GM18873 (cell line): ENCODE results near the gene OR1G1.
"Not testable (repeated sequence)": the region's sequence is repeated elsewhere in the genome, so short reads cannot be mapped to it uniquely, and the experiment has no call there.

Source experiments
- ATAC-seq: cut with Tn5 transposase; IDR thresholded peaks from one replicate; pipeline ENCODE4 v1.9.1; 2021; ENCODE audit warnings: mild to moderate bottlenecking, moderate library complexity, moderate number of reproducible peaks; ENCODE audit not compliant: unreplicated experiment, low FRiP score

OR1G1 gene

GRCh38 chr17:3127451-3127850, at the start of gene OR1G1:
Gene OR1G1 (minus strand): TSS chr17:3127551. CDS start chr17:3127551, 0 bp downstream.
- ATAC-seq, result no peak

- ATAC-seq, result no peak
Measured at GRCh38 chr17:3167574-3167973, 40.2 kb upstream of the OR1G1 start.

GRCh38 chr17:3157218-3157617, 29.9 kb upstream of the OR1G1 start:
- no peak for ATAC-seq

GRCh38 chr17:3137494-3137893, 10.1 kb upstream of the OR1G1 start:
- ATAC-seq, result not testable (repeated sequence)

- ATAC-seq, result no peak
Measured at GRCh38 chr17:3104322-3104721, 23.0 kb downstream of the OR1G1 start, which contains the start of gene OR1D2. Gene OR1D2 (minus strand): TSS chr17:3104422. CDS start chr17:3092996, 11,426 bp downstream.
